ENCODE data around the gene CTIF. TPM values are rescaled to one million over a fixed set of nuclear protein-coding genes. Genes with fewer than 3 reads are reported as not detected.
"Not testable (repeated sequence)": the region's sequence is repeated elsewhere in the genome, so short reads cannot be mapped to it uniquely, and the experiment has no call there.

Gene CTIF
- total RNA-seq, 1 donor from 2014 or later = 72.4 TPM

DNA sequence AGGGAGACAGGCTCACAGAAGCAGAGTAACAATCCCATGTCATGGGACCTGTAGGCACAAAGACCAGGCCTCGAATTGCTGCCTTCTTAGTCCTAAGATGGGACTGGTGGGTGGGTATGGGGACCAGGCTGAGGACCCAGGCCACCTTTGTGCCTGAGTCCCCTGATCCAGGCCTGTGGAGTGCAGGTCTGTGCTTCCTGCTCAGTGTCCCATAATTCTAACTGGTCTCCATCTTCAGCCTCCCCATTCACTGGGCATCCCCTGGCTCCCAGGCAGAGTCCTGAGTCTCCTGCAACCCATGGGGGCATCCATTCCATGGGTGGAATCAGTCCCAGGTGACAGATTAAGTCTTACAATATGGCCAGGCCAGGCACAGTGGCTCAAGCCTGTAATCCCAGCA is 328.0 kb downstream of the CTIF start:
- no peaks in the 10 kb centered on the region for H3K36me3 ChIP-seq
- H3K27ac ChIP-seq = no peak overlapping the region
- no peaks in the 10 kb centered on the region for H3K27me3 ChIP-seq
- TF ChIP-seq, protein P1, sequence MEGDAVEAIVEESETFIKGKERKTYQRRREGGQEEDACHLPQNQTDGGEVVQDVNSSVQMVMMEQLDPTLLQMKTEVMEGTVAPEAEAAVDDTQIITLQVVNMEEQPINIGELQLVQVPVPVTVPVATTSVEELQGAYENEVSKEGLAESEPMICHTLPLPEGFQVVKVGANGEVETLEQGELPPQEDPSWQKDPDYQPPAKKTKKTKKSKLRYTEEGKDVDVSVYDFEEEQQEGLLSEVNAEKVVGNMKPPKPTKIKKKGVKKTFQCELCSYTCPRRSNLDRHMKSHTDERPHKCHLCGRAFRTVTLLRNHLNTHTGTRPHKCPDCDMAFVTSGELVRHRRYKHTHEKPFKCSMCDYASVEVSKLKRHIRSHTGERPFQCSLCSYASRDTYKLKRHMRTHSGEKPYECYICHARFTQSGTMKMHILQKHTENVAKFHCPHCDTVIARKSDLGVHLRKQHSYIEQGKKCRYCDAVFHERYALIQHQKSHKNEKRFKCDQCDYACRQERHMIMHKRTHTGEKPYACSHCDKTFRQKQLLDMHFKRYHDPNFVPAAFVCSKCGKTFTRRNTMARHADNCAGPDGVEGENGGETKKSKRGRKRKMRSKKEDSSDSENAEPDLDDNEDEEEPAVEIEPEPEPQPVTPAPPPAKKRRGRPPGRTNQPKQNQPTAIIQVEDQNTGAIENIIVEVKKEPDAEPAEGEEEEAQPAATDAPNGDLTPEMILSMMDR (IDR thresholded peaks at IDR 0.05) = no peak
- H3K4me1 ChIP-seq = peaks cover 4% of the 10 kb centered on the region
- ATAC-seq (no peak), DNase-seq (no peak)
- intact Hi-C loops (cut with DNase I) = no loop called here
- no peak overlapping the region for H3K4me3 ChIP-seq
- no peaks in the 10 kb centered on the region for H3K9me3 ChIP-seq

DNA sequence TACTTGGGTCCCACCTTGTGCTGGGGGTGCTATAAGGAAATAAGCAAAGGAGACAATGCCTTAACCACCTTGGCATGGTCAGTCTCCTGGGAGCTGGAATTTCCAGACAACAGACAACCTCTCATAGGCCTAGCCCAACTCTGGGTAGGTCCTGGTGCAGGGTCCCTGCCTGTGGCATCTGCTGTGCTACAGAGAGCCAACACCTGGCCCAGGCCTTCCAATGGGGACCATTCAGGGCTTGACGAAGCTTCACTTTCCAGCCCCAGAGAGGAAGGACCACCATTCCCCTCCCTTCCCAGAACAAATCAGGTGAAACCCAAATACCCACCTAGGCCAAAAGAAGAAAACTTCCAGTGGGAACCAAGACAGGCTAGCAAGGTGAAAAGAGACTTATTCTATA is 329.1 kb downstream of the CTIF start:
- ATAC-seq = no peak
- H3K27me3 ChIP-seq = no peaks in the 10 kb centered on the region
- no peak for DNase-seq
- H3K9me3 ChIP-seq = no peaks in the 10 kb centered on the region
- no peak overlapping the region for H3K4me3 ChIP-seq
- intact Hi-C loops (cut with DNase I) = no loop called here
- no peaks in the 10 kb centered on the region for H3K36me3 ChIP-seq
- H3K27ac ChIP-seq = no peak overlapping the region
- TF ChIP-seq, protein P1 (IDR thresholded peaks at IDR 0.05) = no peak
- H3K4me1 ChIP-seq = peaks cover 9% of the 10 kb centered on the region

DNA sequence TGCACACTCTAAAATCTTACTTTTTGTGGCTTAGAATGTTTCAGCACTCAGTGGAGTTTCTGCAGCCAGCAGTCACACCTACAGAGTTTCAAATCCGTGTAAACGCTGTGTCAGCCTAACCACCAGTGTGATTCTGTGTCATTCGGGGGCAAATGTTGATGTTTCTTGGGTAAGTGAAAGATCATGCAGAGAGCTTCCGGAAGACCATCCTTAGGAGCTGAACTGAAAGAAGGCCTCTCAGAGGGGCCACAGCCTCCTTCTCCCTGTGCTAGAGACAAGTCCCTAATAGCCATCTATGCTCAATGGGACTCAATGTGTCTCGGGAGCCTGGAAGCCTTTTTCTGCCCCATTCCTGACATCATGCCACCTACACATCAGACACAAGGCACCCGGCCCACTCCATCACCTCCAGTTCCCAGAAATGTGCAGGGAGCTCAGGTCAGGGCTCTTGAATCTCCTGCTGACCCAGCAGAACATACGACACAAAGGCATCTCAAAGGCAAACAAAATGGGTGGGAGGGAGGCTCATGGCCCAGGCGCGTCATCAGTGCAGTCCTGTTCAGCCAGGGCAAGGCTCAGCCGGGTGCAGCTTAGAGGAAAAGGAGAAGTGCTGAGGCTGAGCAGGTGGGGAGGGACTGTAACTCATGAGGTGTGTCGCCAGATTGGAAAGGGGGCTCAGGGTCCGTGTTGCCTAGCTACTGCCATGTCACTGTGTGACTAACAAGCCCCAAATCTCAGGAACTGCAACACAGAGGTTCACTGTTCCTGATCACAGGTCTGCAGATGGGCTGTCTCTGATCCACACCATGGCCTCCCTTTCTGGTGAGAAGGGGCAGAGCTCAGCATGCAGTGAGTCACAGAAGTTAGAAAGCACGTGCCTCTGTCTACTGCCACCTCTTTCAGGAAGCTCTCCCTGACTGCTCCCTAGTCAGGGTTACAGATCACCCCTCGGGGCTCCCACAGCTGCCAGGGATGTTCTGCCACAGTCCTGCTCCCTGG is 329.9 kb downstream of the CTIF start:
- no peak for DNase-seq
- no peaks in the 10 kb centered on the region for H3K27me3 ChIP-seq
- peaks cover 14% of the 10 kb centered on the region for H3K4me1 ChIP-seq
- no peaks in the 10 kb centered on the region for H3K36me3 ChIP-seq
- peak; percentile 75 for ATAC-seq
- H3K27ac ChIP-seq = peak overlapping the region; percentile 42
- no peaks in the 10 kb centered on the region for H3K9me3 ChIP-seq
- TF ChIP-seq, protein P1 (IDR thresholded peaks at IDR 0.05) = no peak
- H3K4me3 ChIP-seq = no peak overlapping the region
- intact Hi-C loops (cut with DNase I) = no loop called here

DNA sequence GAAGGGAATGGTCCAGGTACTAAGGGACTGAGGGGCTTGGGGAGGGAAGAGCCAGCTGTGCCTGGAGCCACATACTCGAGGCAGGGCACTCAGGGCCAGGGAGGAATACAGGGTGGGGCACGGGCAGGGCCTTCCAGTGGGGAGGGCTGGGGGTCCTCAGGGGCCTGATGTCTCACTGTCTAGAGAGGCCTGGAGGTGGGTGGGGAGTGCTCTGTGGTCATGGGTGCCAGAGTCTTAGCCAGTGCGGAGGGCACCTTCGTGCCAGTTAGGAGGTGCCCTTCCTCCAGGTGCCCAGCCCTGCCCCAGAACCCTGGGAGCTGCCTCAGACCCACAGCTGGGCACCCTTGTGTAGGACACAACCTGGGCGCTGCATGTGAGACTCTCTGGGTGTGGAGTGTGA is 330.8 kb downstream of the CTIF start:
- no peak overlapping the region for H3K4me3 ChIP-seq
- TF ChIP-seq, protein P1 (IDR thresholded peaks at IDR 0.05) = no peak
- ATAC-seq (no peak), DNase-seq (no peak)
- no peak overlapping the region for H3K27ac ChIP-seq
- H3K4me1 ChIP-seq = peaks cover 14% of the 10 kb centered on the region
- H3K36me3 ChIP-seq = no peaks in the 10 kb centered on the region
- H3K9me3 ChIP-seq = no peaks in the 10 kb centered on the region
- intact Hi-C loops (cut with DNase I) = no loop called here
- no peaks in the 10 kb centered on the region for H3K27me3 ChIP-seq

DNA sequence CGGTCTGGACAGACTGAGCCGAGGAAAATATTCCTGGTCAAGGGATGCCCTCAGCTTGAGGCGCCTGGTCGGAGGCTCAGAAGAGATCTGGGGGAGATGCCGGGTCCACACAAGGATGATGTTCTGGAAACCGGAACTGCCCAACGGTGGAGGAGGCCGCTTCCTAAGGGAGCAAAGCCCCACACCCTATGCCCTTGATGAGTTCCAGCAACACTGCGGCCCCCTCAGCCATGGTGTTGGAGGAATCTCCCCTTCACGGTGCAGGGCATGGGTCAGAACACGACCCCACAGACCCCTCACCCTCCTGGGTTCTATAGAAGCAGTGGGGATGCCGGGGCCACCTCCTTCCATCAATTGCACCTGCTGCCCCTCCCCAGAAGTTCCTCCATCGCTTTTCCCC is 332.1 kb downstream of the CTIF start:
- intact Hi-C loops (cut with DNase I); H3K36me3 ChIP-seq; H3K9me3 ChIP-seq; H3K27ac ChIP-seq; DNase-seq; H3K27me3 ChIP-seq; ATAC-seq; H3K4me3 ChIP-seq: not testable (repeated sequence)
- peaks cover 14% of the 10 kb centered on the region for H3K4me1 ChIP-seq

DNA sequence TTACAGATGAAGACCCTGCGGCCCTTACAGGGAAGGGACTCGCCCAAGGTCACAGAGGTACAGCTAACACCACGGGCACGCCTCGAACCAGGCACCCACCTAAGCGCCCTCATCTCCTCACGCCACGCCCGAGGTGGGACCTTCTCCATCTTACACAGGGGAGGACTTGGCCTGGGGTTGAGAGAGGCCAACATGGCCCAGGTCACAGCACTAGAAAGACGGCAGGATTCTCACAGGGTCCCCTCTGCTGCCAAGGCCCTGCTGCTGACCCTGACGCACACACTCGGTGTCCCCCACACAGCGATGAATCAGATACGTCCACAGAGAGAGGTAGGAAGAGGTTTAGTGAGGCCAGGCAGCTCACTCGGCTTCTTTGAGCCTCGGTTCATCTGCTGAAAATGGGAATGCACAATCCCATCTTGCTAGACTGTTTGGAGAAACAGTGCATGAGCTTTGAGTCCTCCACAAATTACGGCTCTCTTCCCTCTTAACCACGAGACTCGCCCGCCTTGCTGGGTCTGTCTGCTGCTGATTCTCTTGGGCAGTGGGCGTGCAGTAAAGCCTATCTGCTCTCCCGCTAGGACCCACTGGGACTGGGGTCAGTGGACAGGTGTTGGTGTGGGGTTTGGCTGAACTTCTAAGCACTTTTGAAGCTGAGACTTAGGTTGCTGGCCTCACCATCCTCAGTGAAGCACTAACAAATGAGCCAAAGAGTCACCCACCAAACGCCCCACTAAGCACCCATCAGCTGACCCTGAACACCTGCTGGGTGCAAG is 332.7 kb downstream of the CTIF start:
- H3K36me3 ChIP-seq = no peaks in the 10 kb centered on the region
- no peak for ATAC-seq
- H3K4me1 ChIP-seq = peaks cover 14% of the 10 kb centered on the region
- H3K4me3 ChIP-seq = no peak overlapping the region
- no peaks in the 10 kb centered on the region for H3K27me3 ChIP-seq
- no peak for DNase-seq
- TF ChIP-seq, protein P1 (IDR thresholded peaks at IDR 0.05) = no peak
- no peaks in the 10 kb centered on the region for H3K9me3 ChIP-seq
- intact Hi-C loops (cut with DNase I) = no loop called here
- H3K27ac ChIP-seq = no peak overlapping the region

All from upper lobe of right lung (tissue), 1 donor.